ENCODE measurements around the gene AOAH.

Gene AOAH

GRCh38 chr7:36648441-36648840 lies 75.9 kb downstream of the AOAH start:
- no peak overlapping the region for H3K4me3 ChIP-seq (ENCODE audit: low read depth, low read length)
- no peak for TF ChIP-seq CTCF (IDR thresholded peaks at IDR 0.05; ENCODE audit: low read depth, low read length)
- H3K27me3 ChIP-seq (ENCODE audit: insufficient read depth, low read depth, severe bottlenecking): no peaks in the 10 kb centered on the region
- no peaks in the 10 kb centered on the region for H3K36me3 ChIP-seq
- no peak overlapping the region for H3K27ac ChIP-seq
- DNase-seq: no peak
- no peaks in the 10 kb centered on the region for H3K9me3 ChIP-seq (ENCODE audit: severe bottlenecking)

GRCh38 chr7:36644625-36645422 lies 79.5 kb downstream of the AOAH start:
- Histone ChIP-seq H3K36me3 (no peaks in the 10 kb centered on the region), H3K4me3 (ENCODE audit: low read depth, low read length) (no peak overlapping the region), H3K27ac (no peak overlapping the region), H3K27me3 (ENCODE audit: insufficient read depth, low read depth, severe bottlenecking) (no peaks in the 10 kb centered on the region), H3K9me3 (ENCODE audit: severe bottlenecking) (no peaks in the 10 kb centered on the region)
- TF ChIP-seq CTCF (IDR thresholded peaks at IDR 0.05; ENCODE audit: low read depth, low read length): no peak
- DNase-seq: no peak

GRCh38 chr7:36642414-36642813 lies 81.9 kb downstream of the AOAH start:
- H3K27ac ChIP-seq: no peak overlapping the region
- DNase-seq: no peak
- no peaks in the 10 kb centered on the region for H3K27me3 ChIP-seq (ENCODE audit: insufficient read depth, low read depth, severe bottlenecking)
- H3K36me3 ChIP-seq: no peaks in the 10 kb centered on the region
- H3K4me3 ChIP-seq (ENCODE audit: low read depth, low read length): no peak overlapping the region
- no peaks in the 10 kb centered on the region for H3K9me3 ChIP-seq (ENCODE audit: severe bottlenecking)
- no peak for TF ChIP-seq CTCF (IDR thresholded peaks at IDR 0.05; ENCODE audit: low read depth, low read length)

- no peak overlapping the region for H3K4me3 ChIP-seq (ENCODE audit: low read depth, low read length)
- TF ChIP-seq CTCF (IDR thresholded peaks at IDR 0.05; ENCODE audit: low read depth, low read length): no peak
- no peak for DNase-seq
- no peaks in the 10 kb centered on the region for H3K36me3 ChIP-seq
- no peak overlapping the region for H3K27ac ChIP-seq
- H3K27me3 ChIP-seq (ENCODE audit: insufficient read depth, low read depth, severe bottlenecking): no peaks in the 10 kb centered on the region
- no peaks in the 10 kb centered on the region for H3K9me3 ChIP-seq (ENCODE audit: severe bottlenecking)
Observed at GRCh38 chr7:36642010-36642409, 82.3 kb downstream of the AOAH start.

GRCh38 chr7:36640682-36641081 lies 83.6 kb downstream of the AOAH start:
- Histone ChIP-seq H3K27ac (no peak overlapping the region), H3K4me3 (ENCODE audit: low read depth, low read length) (no peak overlapping the region), H3K36me3 (no peaks in the 10 kb centered on the region), H3K27me3 (ENCODE audit: insufficient read depth, low read depth, severe bottlenecking) (no peaks in the 10 kb centered on the region), H3K9me3 (ENCODE audit: severe bottlenecking) (no peaks in the 10 kb centered on the region)
- TF ChIP-seq CTCF (IDR thresholded peaks at IDR 0.05; ENCODE audit: low read depth, low read length): no peak
- no peak for DNase-seq

- H3K36me3 ChIP-seq: no peaks in the 10 kb centered on the region
- no peaks in the 10 kb centered on the region for H3K9me3 ChIP-seq (ENCODE audit: severe bottlenecking)
- H3K27ac ChIP-seq: no peak overlapping the region
- H3K4me3 ChIP-seq (ENCODE audit: low read depth, low read length): no peak overlapping the region
- no peak for DNase-seq
- no peak for TF ChIP-seq CTCF (IDR thresholded peaks at IDR 0.05; ENCODE audit: low read depth, low read length)
- H3K27me3 ChIP-seq (ENCODE audit: insufficient read depth, low read depth, severe bottlenecking): no peaks in the 10 kb centered on the region
Observed at GRCh38 chr7:36639826-36640225, 84.5 kb downstream of the AOAH start.

Data from WERI-Rb-1 (cell line).